Mesendoderm (in vitro differentiated cells): ENCODE data around the gene PACSIN1.

ENCODE experiments used
- DNase-seq: peaks from one replicate; pipeline ENCODE4 v3.0.0; 2013
- H2AK5ac ChIP-seq: 2 replicates; pipeline ENCODE4 v1.6.1; 2013; ENCODE audit warnings: low read length, inconsistent platforms
- H2BK120ac ChIP-seq: 2 replicates; pipeline ENCODE4 v1.6.1; 2013; ENCODE audit warnings: low read depth, mild to moderate bottlenecking, low read length, moderate library complexity, mixed read lengths
- H2BK15ac ChIP-seq: replicated peaks from 2 replicates; pipeline ENCODE4 v1.6.1; 2013; ENCODE audit warnings: low read depth, mild to moderate bottlenecking, moderate library complexity
- H2BK5ac ChIP-seq: 2 replicates; pipeline ENCODE4 v1.6.1; 2013; ENCODE audit warnings: low read length, inconsistent platforms
- H3K18ac ChIP-seq: 2 replicates; pipeline ENCODE4 v1.6.1; 2013; ENCODE audit warnings: mild to moderate bottlenecking, low read length, mixed read lengths
- H3K23ac ChIP-seq: one replicate; pipeline ENCODE4 v1.6.1; 2013; ENCODE audit warnings: low read length
- H3K27ac ChIP-seq: 2 replicates; pipeline ENCODE4 v1.5.1; 2013; ENCODE audit warnings: low read depth, mild to moderate bottlenecking, inconsistent platforms, low read length, moderate library complexity
- H3K27me3 ChIP-seq: 2 replicates; pipeline ENCODE4 v1.6.1; 2013; ENCODE audit warnings: low read length, control low read depth, mild to moderate bottlenecking, inconsistent platforms; ENCODE audit not compliant: insufficient read depth, poor library complexity
- H3K36me3 ChIP-seq: 2 replicates; pipeline ENCODE4 v1.6.1; 2013; ENCODE audit warnings: low read length, inconsistent platforms; ENCODE audit not compliant: control insufficient read depth, insufficient read depth
- H3K4ac ChIP-seq: one replicate; pipeline ENCODE4 v1.6.1; 2013; ENCODE audit warnings: low read depth, mild to moderate bottlenecking, low read length, moderate library complexity
- H3K4me1 ChIP-seq: 2 replicates; pipeline ENCODE4 v1.6.1; 2013; ENCODE audit warnings: low read depth, low read length, inconsistent platforms; ENCODE audit not compliant: control insufficient read depth
- H3K4me2 ChIP-seq: 2 replicates; pipeline ENCODE4 v1.6.1; 2013; ENCODE audit warnings: low read length
- H3K4me3 ChIP-seq: 2 replicates; pipeline ENCODE4 v1.5.1; 2013; ENCODE audit warnings: mild to moderate bottlenecking, low read length
- H3K56ac ChIP-seq: one replicate; pipeline ENCODE4 v1.6.1; 2013; ENCODE audit warnings: low read length
- H3K79me1 ChIP-seq: 2 replicates; pipeline ENCODE4 v1.6.1; 2013; ENCODE audit warnings: low read length, inconsistent platforms
- H3K79me2 ChIP-seq: 2 replicates; pipeline ENCODE4 v1.6.1; 2013; ENCODE audit warnings: mild to moderate bottlenecking, low read length; ENCODE audit not compliant: control insufficient read depth, insufficient read depth
- H3K9ac ChIP-seq: 2 replicates; pipeline ENCODE4 v1.6.1; 2013; ENCODE audit warnings: low read length, inconsistent platforms
- H4K5ac ChIP-seq: one replicate; pipeline ENCODE4 v1.6.1; 2013; ENCODE audit warnings: low read length
- H4K8ac ChIP-seq: one replicate; pipeline ENCODE4 v1.6.1; 2013; ENCODE audit warnings: low read depth, mild to moderate bottlenecking, control low read depth, low read length, moderate library complexity
- WGBS: extraction: QIAGEN DNeasy Blood & Tissue Kit; methylation state at CpG from one replicate; pipeline ENCODE4 v1.1.7; 2013; ENCODE audit warnings: low lambda C conversion rate, missing lambda C conversion rate; ENCODE audit not compliant: insufficient coverage; ENCODE audit errors: extremely low coverage; 5-methylcytosine and 5-hydroxymethylcytosine counted together

The PACSIN1 gene

DNA sequence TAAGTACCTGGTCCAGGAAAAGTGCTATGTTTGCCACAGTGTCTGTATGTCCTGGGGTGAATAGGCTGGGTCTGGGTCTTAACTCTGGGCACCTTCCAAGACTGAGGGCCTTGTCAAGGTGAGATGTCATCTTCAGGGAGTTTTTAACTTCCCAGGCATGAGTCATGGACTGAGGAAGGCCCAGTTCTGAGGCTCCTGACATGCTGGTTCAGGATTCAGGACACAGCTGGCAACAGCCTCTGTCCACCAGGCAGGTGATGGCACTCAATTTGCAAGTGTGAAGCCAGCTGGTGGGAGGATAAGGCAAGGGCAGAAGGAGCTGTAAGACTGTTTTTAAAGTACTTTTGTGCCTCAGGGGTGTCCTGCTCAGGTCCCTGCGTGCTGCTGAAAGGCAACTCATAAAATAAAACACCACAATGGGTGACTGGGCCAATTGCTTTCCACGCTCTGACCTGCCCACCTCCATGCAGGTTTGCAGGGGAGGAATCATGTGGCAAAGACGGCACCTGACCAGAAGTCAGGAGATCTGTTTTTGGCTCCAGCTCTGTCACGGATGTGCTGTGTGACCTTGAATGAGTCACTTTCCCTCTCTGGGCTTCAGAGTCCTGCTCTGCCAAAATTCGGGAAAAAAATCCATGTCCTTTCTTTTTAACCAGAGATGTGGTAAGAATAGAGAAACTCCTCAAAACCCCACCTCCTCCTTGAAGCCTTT lies 4.9 kb upstream of the PACSIN1 start:
- Histone ChIP-seq H3K18ac (no peak overlapping the region), H4K5ac (no peak overlapping the region), H3K4ac (no peak overlapping the region), H3K27me3 (no peaks in the 10 kb centered on the region), H3K9ac (no peak overlapping the region), H2BK15ac (no peak overlapping the region), H2BK120ac (no peak overlapping the region), H3K4me1 (no peaks in the 10 kb centered on the region), H2BK5ac (no peak overlapping the region), H3K27ac (no peak overlapping the region), H3K79me1 (no peaks in the 10 kb centered on the region), H3K79me2 (no peaks in the 10 kb centered on the region), H3K4me3 (no peak overlapping the region), H2AK5ac (no peak overlapping the region), H3K4me2 (no peak overlapping the region), H3K36me3 (no peaks in the 10 kb centered on the region), H4K8ac (no peak overlapping the region), H3K23ac (no peak overlapping the region), H3K56ac (no peak overlapping the region)
- peak; percentile 75 for DNase-seq
- WGBS: no CpG with 5 or more reads among the region's 5 CpGs

DNA sequence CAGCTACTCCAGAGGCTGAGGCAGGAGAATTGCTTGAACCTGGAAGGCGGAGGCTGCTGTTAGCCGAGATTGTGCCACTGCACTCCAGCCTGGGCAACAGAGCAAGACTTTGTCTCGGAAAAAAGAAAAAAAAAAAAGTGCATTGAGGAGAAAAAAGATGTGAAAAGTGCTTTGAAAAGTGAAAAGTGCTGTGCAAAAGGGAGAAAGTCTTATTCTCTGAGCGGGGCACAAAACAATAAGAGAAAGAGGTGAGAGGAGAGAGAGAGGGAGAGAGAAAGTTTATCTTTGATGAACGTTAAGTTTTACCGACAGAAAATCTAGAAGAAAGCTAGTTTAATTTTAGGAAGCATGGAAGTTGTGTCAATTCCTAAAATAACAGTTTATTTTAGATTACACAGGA lies 3.9 kb upstream of the PACSIN1 start:
- Histone ChIP-seq H4K8ac (no peak overlapping the region), H3K79me2 (no peaks in the 10 kb centered on the region), H3K9ac (no peak overlapping the region), H3K4ac (no peak overlapping the region), H2BK15ac (no peak overlapping the region), H3K27me3 (no peaks in the 10 kb centered on the region), H2BK5ac (no peak overlapping the region), H3K4me3 (no peak overlapping the region), H3K27ac (no peak overlapping the region), H2AK5ac (no peak overlapping the region), H3K36me3 (no peaks in the 10 kb centered on the region), H3K4me2 (no peak overlapping the region), H3K56ac (no peak overlapping the region), H3K23ac (no peak overlapping the region), H4K5ac (no peak overlapping the region), H3K18ac (no peak overlapping the region), H3K4me1 (no peaks in the 10 kb centered on the region), H2BK120ac (no peak overlapping the region), H3K79me1 (no peaks in the 10 kb centered on the region)
- no CpG with 5 or more reads among the region's 6 CpGs for WGBS
- DNase-seq: no peak

DNA sequence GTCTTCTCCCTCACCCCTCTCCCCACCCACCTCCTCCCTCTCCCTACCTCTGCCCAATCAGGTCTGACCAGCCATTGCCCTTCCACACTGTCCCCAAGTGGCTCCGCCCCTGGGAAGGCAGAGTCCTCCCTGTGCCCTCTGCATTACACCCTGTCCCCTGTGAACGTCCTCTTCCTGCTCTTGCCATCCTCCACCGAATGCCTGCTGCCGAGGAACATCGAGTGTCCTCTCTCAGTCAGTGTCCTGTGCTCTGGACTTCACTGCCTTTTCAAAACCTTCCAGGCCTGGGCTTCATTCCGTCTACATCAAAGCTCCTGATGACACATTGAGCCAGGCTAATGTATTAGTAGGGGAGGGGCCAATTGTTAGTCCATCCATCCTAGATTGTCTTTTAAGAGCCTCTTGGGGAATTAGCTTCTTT lies 3.3 kb upstream of the PACSIN1 start:
- Histone ChIP-seq H3K4me3 (no peak overlapping the region), H2BK120ac (no peak overlapping the region), H3K27me3 (no peaks in the 10 kb centered on the region), H3K9ac (no peak overlapping the region), H2AK5ac (no peak overlapping the region), H3K23ac (no peak overlapping the region), H3K56ac (peak overlapping the region; percentile 45), H3K27ac (no peak overlapping the region), H4K8ac (no peak overlapping the region), H3K18ac (no peak overlapping the region), H3K79me1 (no peaks in the 10 kb centered on the region), H2BK5ac (no peak overlapping the region), H4K5ac (no peak overlapping the region), H2BK15ac (no peak overlapping the region), H3K36me3 (no peaks in the 10 kb centered on the region), H3K79me2 (no peaks in the 10 kb centered on the region), H3K4ac (no peak overlapping the region), H3K4me1 (no peaks in the 10 kb centered on the region), H3K4me2 (peak overlapping the region; percentile 1)
- peak; percentile 77 for DNase-seq
- no CpG with 5 or more reads among the region's 6 CpGs for WGBS

DNA sequence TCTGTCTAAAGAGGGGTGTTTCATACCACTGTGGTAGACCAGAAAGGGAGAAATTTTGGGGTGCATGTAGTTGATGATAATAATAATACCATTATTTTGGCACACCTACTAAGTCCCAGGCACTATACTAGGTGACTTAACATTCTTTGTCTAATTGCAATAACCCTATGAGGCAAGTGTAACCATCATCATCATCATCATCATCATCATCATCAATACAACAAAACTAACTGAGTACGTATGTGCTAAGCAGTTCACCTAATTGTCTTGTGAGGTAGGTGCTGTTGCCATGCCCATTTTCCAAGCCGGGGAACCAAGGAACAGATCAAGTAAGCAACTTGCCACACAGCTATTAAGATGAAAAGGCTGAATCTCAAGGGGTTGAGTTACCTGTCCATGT lies 2.6 kb upstream of the PACSIN1 start:
- no peak overlapping the region for H3K27ac ChIP-seq
- H3K4me1 ChIP-seq: no peaks in the 10 kb centered on the region
- H3K79me1 ChIP-seq: no peaks in the 10 kb centered on the region
- DNase-seq: no peak
- no peaks in the 10 kb centered on the region for H3K79me2 ChIP-seq
- no peak overlapping the region for H3K23ac ChIP-seq
- H2BK120ac ChIP-seq: no peak overlapping the region
- no peak overlapping the region for H3K4ac ChIP-seq
- no peak overlapping the region for H3K56ac ChIP-seq
- H3K4me3 ChIP-seq: no peak overlapping the region
- H2BK5ac ChIP-seq: no peak overlapping the region
- no peak overlapping the region for H3K9ac ChIP-seq
- no peak overlapping the region for H2BK15ac ChIP-seq
- H3K36me3 ChIP-seq: no peaks in the 10 kb centered on the region
- no peak overlapping the region for H3K18ac ChIP-seq
- no CpG with 5 or more reads among the region's 2 CpGs for WGBS
- no peaks in the 10 kb centered on the region for H3K27me3 ChIP-seq
- no peak overlapping the region for H4K8ac ChIP-seq
- no peak overlapping the region for H4K5ac ChIP-seq
- no peak overlapping the region for H3K4me2 ChIP-seq
- no peak overlapping the region for H2AK5ac ChIP-seq

DNA sequence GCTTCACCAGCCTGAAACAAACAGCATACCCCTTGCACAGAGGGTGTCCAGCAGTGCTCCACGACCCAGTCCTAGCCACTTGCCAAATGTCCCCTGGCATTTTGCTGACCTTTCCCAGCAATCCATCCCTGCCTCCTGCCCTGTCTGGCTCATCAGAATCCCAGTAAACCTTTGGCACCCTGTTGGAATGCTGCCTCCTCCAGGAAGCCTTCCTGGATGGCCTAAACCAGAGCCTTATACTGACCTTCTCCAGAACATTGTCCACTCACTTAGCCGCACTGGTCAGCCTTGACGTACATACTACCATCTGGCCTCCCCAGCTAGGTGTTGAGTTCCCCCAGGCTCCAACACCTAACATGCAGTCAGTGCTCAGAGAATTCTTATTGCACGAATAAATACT lies 2.0 kb upstream of the PACSIN1 start:
- Histone ChIP-seq H3K27ac (no peak overlapping the region), H3K4me3 (no peak overlapping the region), H3K4ac (no peak overlapping the region), H3K27me3 (no peaks in the 10 kb centered on the region), H3K18ac (no peak overlapping the region), H3K4me1 (no peaks in the 10 kb centered on the region), H3K79me1 (no peaks in the 10 kb centered on the region), H3K56ac (no peak overlapping the region), H2BK15ac (no peak overlapping the region), H3K23ac (no peak overlapping the region), H3K4me2 (no peak overlapping the region), H2AK5ac (no peak overlapping the region), H2BK120ac (no peak overlapping the region), H4K5ac (no peak overlapping the region), H3K79me2 (no peaks in the 10 kb centered on the region), H2BK5ac (no peak overlapping the region), H3K9ac (no peak overlapping the region), H4K8ac (no peak overlapping the region), H3K36me3 (no peaks in the 10 kb centered on the region)
- WGBS: no CpG with 5 or more reads among the region's 4 CpGs
- no peak for DNase-seq
